GM23248 (cell line): ENCODE measurements around the gene SLC25A1. TPM values are rescaled to one million over a fixed set of nuclear protein-coding genes. Genes with fewer than 3 reads are reported as not detected.

Experiments
- DNase-seq: peaks from one replicate; pipeline ENCODE4 v3.0.0-alpha.2; 2015
- H2AFZ ChIP-seq: fragments of 200-600 bp; sonication (generic); 2 replicates; pipeline ENCODE4 v1.6.1; 2016; ENCODE audit warnings: antibody characterized with exemption
- H3F3A ChIP-seq: fragments of 200-600 bp; sonication (generic); 2 replicates; pipeline ENCODE4 v1.6.1; 2016; ENCODE audit warnings: mild to moderate bottlenecking, antibody characterized with exemption, mixed run types; ENCODE audit not compliant: insufficient read depth
- H3K27ac ChIP-seq: fragments of 200-600 bp; sonication (generic); 2 replicates; pipeline ENCODE4 v1.5.1; 2016; ENCODE audit warnings: mild to moderate bottlenecking
- H3K27me3 ChIP-seq: fragments of 200-600 bp; sonication (generic); replicated peaks from 2 replicates; pipeline ENCODE4 v1.6.1; 2016; ENCODE audit warnings: mild to moderate bottlenecking; ENCODE audit not compliant: insufficient read depth
- H3K36me3 ChIP-seq: fragments of 200-600 bp; sonication (generic); 2 replicates; pipeline ENCODE4 v1.6.1; 2016; ENCODE audit warnings: low read depth, mild to moderate bottlenecking
- H3K4me1 ChIP-seq: fragments of 200-600 bp; sonication (generic); 2 replicates; pipeline ENCODE4 v1.6.1; 2016; ENCODE audit warnings: mild to moderate bottlenecking; ENCODE audit not compliant: insufficient read depth
- H3K4me2 ChIP-seq: fragments of 200-600 bp; sonication (generic); one replicate; pipeline ENCODE4 v1.6.1; 2016; ENCODE audit warnings: mild to moderate bottlenecking; ENCODE audit not compliant: unreplicated experiment
- H3K4me3 ChIP-seq: fragments of 200-600 bp; sonication (generic); 2 replicates; pipeline ENCODE4 v1.5.1; 2016; ENCODE audit warnings: mild to moderate bottlenecking
- H3K79me2 ChIP-seq: fragments of 200-600 bp; sonication (generic); 2 replicates; pipeline ENCODE4 v1.6.1; 2016; ENCODE audit warnings: mild to moderate bottlenecking; ENCODE audit not compliant: insufficient read depth
- H3K9ac ChIP-seq: fragments of 200-600 bp; sonication (generic); 2 replicates; pipeline ENCODE4 v1.6.1; 2016; ENCODE audit warnings: mild to moderate bottlenecking
- H3K9me2 ChIP-seq: fragments of 200-600 bp; sonication (generic); 2 replicates; pipeline ENCODE4 v1.6.1; 2016; ENCODE audit warnings: mixed run types, mild to moderate bottlenecking, moderate library complexity; ENCODE audit not compliant: insufficient read depth
- H3K9me3 ChIP-seq: fragments of 200-600 bp; sonication (generic); one replicate; pipeline ENCODE4 v1.6.1; 2017; ENCODE audit warnings: low read depth
- H4K20me1 ChIP-seq: fragments of 200-600 bp; sonication (generic); 2 replicates; pipeline ENCODE4 v1.6.0; 2016; ENCODE audit not compliant: insufficient read depth
- EZH2 ChIP-seq: fragments of 200-600 bp; sonication (generic); IDR thresholded peaks from 2 replicates; pipeline ENCODE4 v1.6.1; 2018; ENCODE audit warnings: antibody characterized with exemption, mild to moderate bottlenecking; ENCODE audit not compliant: insufficient read depth, poor library complexity, severe bottlenecking
- EZH2phosphoT487 ChIP-seq: fragments of 200-600 bp; sonication (generic); IDR thresholded peaks from 2 replicates; pipeline ENCODE4 v1.6.1; 2018; ENCODE audit warnings: antibody characterized with exemption, moderate library complexity, mild to moderate bottlenecking, low read depth; ENCODE audit not compliant: insufficient read depth
- WGBS, 2 experiments: methylation state at CpG; one replicate each; pipeline ENCODE4 v1.1.6; 2015 to 2017; ENCODE audit warnings: low lambda C conversion rate in 2 of 2, low coverage in 1 of 2; ENCODE audit errors: missing lambda C conversion rate in 2 of 2; 5-methylcytosine and 5-hydroxymethylcytosine counted together
- in situ Hi-C: fragments of 300-500 bp; cut with MboI; formaldehyde crosslinking; loops from 2 replicates; pipeline ENCODE4 v1.15.0; 2020
- polyA plus RNA-seq: library from polyadenylated mRNA; unstranded; fragments of >200 nt; fragmentation: Nextera tagmentation; extraction: Ambion mirVana; gene quantifications from 2 replicates; pipeline ENCODE4 v1.2.1, GENCODE V29; 2016
- total RNA-seq: library from RNA; depleted of rRNA; stranded (reverse); fragments of >200 nt; shearing (Covaris generic); gene quantifications from 2 replicates; pipeline ENCODE4 v1.2.3, GENCODE V29; 2014

Gene SLC25A1
- total and polyA plus RNA-seq, 2 experiments from 2014 or later, result 99.5 to 113 TPM

DNA sequence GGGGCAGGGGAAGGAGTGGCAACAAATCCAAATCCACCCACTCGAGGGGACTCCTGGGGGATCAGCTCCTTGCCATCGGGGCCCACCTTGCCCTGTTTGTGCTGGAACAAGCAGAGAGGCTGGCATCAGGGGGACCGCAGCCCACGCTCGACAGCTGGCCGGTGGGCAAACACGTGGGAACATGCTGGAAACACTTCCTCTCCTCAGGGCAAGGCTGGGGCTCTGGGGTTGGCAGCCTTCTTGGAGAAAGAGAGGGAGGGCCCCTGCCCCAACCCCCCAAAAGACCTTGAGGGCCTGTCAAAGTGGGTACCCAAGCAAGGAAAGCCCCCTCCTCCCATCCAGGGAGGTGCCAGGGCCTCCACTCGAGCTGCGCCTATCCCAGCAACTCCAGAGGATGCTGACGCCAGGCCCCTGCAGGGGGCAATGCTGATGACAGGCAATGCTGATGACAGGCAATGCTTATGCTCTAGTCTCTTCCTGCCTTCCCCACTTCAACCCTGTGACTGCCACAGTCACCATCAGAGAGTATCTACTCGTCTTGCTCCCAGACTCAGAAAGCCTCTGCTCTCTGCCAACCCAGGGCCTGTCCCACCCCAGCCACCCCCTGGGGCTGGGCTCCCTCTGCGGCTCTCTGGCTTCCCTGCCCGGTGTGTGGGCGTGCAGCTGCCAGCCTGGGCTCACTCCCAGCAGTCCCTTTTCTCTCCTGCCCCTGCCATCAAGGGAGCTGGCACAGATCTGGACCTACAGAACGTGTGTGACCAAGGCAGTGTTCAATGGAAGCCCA is 40.1 kb downstream of the SLC25A1 start:
- Histone ChIP-seq H3K4me1 (peaks cover 3% of the 10 kb centered on the region), H3F3A (no peaks in the 10 kb centered on the region), H3K27me3 (no peaks in the 10 kb centered on the region), H2AFZ (no peak overlapping the region), H3K9ac (no peak overlapping the region), H3K4me2 (no peak overlapping the region), H3K36me3 (no peaks in the 10 kb centered on the region; the same call in 1 of the 2 replicates), H3K27ac (no peak overlapping the region), H3K9me3 (no peaks in the 10 kb centered on the region), H4K20me1 (no peaks in the 10 kb centered on the region), H3K9me2 (no peaks in the 10 kb centered on the region), H3K79me2 (peaks cover 17% of the 10 kb centered on the region), H3K4me3 (no peak overlapping the region)
- 69 to 70% methylated on average over 12 to 15 of the region's 15 CpGs for WGBS, 2 experiments
- no peak for DNase-seq
- TF ChIP-seq EZH2 (no peak), EZH2phosphoT487 (no peak)
- in situ Hi-C loops, result no loop called here

DNA sequence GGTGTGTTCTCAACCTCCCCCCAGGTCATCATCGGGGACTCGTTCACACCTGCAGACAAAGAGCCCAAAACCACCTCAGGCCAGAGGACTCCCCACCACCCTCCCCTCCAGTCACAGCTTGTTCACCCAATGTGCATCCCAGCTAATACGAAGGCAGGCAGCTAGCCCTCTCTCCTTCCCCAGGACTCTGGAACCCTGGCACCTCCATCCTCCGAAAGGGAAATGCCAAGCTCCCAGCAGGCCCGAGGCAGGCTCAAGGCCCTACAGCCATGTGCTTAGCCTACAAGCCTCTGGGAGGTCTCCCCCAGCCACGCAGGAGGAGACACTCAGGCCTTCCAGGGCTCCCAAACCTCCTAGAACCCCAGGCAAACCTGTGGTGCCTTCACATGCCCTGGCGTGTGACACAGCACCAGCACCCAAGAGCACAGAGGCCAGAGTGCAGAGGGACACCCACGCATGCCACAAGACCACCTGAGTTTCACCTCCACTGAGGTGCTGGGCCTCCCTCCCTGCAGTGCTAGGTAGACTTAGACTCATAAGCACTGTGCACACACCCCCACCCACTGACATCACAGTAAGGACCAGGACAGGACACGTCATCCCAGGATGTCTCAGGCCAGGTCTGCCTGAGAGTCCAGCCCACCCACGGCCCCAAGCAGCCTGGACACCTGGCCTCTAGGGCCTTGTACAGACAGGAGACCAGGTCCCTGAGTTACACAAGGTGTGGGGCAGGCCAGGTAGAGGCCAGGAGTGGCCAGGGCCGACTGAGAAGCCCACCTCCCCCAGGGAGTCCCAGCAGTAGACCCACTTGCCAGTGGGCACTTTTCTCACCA is 40.9 kb downstream of the SLC25A1 start:
- no peak for TF ChIP-seq EZH2phosphoT487
- TF ChIP-seq EZH2, result no peak
- no peaks in the 10 kb centered on the region; the same call in 1 of the 2 replicates for H3K36me3 ChIP-seq
- no peak overlapping the region for H3K9ac ChIP-seq
- 86 to 89% methylated on average over 11 of the region's 11 CpGs for WGBS, 2 experiments
- no peak overlapping the region for H3K27ac ChIP-seq
- no peak for DNase-seq
- H3K4me1 ChIP-seq, result no peaks in the 10 kb centered on the region
- no peak overlapping the region for H2AFZ ChIP-seq
- in situ Hi-C loops, result no loop called here
- H3K9me3 ChIP-seq, result no peaks in the 10 kb centered on the region
- no peaks in the 10 kb centered on the region for H3K27me3 ChIP-seq
- H3K4me3 ChIP-seq, result no peak overlapping the region
- no peaks in the 10 kb centered on the region for H4K20me1 ChIP-seq
- H3K4me2 ChIP-seq, result no peak overlapping the region
- no peaks in the 10 kb centered on the region for H3F3A ChIP-seq
- H3K9me2 ChIP-seq, result no peaks in the 10 kb centered on the region
- peaks cover 8% of the 10 kb centered on the region for H3K79me2 ChIP-seq

DNA sequence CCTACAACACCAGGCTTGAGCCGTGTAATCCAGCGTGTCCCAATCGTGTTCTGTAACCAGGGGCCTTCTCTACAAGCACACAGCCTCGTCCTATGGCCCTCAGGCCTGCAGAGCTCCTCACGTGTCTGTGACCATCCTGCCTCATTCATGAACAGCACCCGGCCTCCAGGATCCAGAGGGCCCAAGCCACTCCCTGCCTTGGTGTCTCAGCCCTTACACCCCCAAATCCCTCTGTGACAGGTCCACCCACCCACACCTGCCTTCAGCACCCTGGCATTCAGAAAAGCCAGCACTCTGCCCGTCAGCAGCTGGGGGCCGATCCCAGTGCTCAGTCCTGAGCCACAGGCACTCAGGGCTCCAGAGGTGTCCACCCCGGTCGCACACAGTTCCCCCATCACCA is 41.6 kb downstream of the SLC25A1 start:
- WGBS, 2 experiments, result 95 to 97% methylated on average over 10 of the region's 10 CpGs
- no peaks in the 10 kb centered on the region for H3K4me1 ChIP-seq
- peaks cover 2% of the 10 kb centered on the region for H3K79me2 ChIP-seq
- in situ Hi-C loops, result no loop called here
- no peak overlapping the region for H3K4me2 ChIP-seq
- no peaks in the 10 kb centered on the region; the same call in 1 of the 2 replicates for H3K36me3 ChIP-seq
- no peak overlapping the region for H3K27ac ChIP-seq
- no peaks in the 10 kb centered on the region for H4K20me1 ChIP-seq
- H3K9ac ChIP-seq, result no peak overlapping the region
- no peaks in the 10 kb centered on the region for H3F3A ChIP-seq
- no peak overlapping the region for H2AFZ ChIP-seq
- no peaks in the 10 kb centered on the region for H3K27me3 ChIP-seq
- H3K4me3 ChIP-seq, result no peak overlapping the region
- no peak for DNase-seq
- no peaks in the 10 kb centered on the region for H3K9me3 ChIP-seq
- no peaks in the 10 kb centered on the region for H3K9me2 ChIP-seq
- TF ChIP-seq EZH2 (no peak), EZH2phosphoT487 (no peak)

DNA sequence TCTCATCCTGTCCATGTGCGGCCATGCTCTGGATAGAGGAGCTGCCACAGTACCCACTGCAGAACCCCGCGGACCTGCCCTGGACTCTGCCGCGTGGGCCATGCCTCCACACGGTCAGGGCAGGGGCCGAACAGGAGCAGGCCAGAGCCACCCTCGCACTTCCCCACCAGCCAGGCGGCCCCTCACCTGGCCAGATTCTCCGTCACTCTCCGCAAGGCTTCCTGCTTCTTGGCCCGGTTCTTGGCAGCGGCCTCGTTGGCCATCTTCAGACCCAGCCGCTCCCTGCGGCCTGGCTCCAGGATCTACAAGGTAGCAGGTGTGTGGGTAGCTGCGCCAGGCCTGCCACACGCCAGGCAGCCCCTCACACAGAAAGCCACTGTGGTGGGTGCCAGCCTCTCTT is 43.7 kb downstream of the SLC25A1 start:
- Histone ChIP-seq H3K27me3 (no peaks in the 10 kb centered on the region), H3K36me3 (no peaks in the 10 kb centered on the region; the same call in 1 of the 2 replicates)

More for the DNA sequence above, 43.7 kb downstream of the SLC25A1 start:
- no peak overlapping the region for H2AFZ ChIP-seq
- H3F3A ChIP-seq, result no peaks in the 10 kb centered on the region
- in situ Hi-C loops, result no loop called here
- H3K27ac ChIP-seq, result no peak overlapping the region
- no peaks in the 10 kb centered on the region for H3K9me3 ChIP-seq
- WGBS, 2 experiments, result 89 to 91% methylated on average over 12 to 18 of the region's 18 CpGs
- H3K9me2 ChIP-seq, result no peaks in the 10 kb centered on the region
- TF ChIP-seq EZH2phosphoT487, result no peak
- TF ChIP-seq EZH2, result no peak
- no peaks in the 10 kb centered on the region for H3K79me2 ChIP-seq
- no peaks in the 10 kb centered on the region for H3K4me1 ChIP-seq
- H3K9ac ChIP-seq, result no peak overlapping the region
- H3K4me3 ChIP-seq, result no peak overlapping the region
- DNase-seq, result no peak
- H3K4me2 ChIP-seq, result no peak overlapping the region
- H4K20me1 ChIP-seq, result no peaks in the 10 kb centered on the region
